ENCODE data around the gene GARIN5B. TPM values are rescaled to one million over a fixed set of nuclear protein-coding genes. Genes with fewer than 3 reads are reported as not detected.

GARIN5B gene
- total and polyA plus RNA-seq, 2 experiments from 2014 or later: not detected

DNA sequence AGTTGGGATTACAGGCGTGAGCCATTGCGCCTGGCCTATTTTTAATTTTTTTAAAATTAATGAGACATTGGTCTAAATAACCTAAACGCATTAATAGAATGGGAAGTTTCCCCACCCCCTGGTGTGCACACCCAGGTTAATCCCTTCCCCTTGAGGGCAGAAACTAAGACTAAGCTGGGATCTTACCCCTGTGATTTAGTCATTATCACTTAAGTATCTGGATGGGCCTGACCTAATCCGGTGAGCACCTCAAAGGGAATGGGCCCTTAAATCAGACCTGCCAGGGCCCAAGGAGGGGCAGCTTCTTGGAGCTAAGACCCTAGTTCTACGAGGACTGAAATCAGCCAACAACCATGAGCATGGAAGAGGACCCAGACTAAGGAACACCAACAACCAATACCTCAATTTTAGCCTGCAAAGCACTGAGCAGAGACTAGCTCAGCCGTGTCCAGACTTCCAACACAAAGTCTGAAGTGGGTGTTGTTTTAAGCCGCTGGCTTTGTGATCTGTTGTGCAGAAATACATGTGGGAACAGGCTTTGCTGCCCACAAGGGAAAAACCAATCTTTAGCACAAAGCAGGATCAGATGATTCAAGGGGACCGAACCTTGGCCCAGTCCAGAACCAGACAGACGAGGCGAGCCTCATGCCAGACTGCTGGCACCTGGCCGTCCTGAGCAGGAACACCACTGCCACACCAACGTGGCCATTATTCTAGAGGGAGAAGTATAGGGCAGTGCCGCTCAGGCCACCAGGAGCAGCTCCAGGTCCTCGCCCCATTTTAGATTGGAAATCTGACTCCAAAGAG, 37.4 kb upstream of the GARIN5B start (continued):
- TF ChIP-seq, protein P1, sequence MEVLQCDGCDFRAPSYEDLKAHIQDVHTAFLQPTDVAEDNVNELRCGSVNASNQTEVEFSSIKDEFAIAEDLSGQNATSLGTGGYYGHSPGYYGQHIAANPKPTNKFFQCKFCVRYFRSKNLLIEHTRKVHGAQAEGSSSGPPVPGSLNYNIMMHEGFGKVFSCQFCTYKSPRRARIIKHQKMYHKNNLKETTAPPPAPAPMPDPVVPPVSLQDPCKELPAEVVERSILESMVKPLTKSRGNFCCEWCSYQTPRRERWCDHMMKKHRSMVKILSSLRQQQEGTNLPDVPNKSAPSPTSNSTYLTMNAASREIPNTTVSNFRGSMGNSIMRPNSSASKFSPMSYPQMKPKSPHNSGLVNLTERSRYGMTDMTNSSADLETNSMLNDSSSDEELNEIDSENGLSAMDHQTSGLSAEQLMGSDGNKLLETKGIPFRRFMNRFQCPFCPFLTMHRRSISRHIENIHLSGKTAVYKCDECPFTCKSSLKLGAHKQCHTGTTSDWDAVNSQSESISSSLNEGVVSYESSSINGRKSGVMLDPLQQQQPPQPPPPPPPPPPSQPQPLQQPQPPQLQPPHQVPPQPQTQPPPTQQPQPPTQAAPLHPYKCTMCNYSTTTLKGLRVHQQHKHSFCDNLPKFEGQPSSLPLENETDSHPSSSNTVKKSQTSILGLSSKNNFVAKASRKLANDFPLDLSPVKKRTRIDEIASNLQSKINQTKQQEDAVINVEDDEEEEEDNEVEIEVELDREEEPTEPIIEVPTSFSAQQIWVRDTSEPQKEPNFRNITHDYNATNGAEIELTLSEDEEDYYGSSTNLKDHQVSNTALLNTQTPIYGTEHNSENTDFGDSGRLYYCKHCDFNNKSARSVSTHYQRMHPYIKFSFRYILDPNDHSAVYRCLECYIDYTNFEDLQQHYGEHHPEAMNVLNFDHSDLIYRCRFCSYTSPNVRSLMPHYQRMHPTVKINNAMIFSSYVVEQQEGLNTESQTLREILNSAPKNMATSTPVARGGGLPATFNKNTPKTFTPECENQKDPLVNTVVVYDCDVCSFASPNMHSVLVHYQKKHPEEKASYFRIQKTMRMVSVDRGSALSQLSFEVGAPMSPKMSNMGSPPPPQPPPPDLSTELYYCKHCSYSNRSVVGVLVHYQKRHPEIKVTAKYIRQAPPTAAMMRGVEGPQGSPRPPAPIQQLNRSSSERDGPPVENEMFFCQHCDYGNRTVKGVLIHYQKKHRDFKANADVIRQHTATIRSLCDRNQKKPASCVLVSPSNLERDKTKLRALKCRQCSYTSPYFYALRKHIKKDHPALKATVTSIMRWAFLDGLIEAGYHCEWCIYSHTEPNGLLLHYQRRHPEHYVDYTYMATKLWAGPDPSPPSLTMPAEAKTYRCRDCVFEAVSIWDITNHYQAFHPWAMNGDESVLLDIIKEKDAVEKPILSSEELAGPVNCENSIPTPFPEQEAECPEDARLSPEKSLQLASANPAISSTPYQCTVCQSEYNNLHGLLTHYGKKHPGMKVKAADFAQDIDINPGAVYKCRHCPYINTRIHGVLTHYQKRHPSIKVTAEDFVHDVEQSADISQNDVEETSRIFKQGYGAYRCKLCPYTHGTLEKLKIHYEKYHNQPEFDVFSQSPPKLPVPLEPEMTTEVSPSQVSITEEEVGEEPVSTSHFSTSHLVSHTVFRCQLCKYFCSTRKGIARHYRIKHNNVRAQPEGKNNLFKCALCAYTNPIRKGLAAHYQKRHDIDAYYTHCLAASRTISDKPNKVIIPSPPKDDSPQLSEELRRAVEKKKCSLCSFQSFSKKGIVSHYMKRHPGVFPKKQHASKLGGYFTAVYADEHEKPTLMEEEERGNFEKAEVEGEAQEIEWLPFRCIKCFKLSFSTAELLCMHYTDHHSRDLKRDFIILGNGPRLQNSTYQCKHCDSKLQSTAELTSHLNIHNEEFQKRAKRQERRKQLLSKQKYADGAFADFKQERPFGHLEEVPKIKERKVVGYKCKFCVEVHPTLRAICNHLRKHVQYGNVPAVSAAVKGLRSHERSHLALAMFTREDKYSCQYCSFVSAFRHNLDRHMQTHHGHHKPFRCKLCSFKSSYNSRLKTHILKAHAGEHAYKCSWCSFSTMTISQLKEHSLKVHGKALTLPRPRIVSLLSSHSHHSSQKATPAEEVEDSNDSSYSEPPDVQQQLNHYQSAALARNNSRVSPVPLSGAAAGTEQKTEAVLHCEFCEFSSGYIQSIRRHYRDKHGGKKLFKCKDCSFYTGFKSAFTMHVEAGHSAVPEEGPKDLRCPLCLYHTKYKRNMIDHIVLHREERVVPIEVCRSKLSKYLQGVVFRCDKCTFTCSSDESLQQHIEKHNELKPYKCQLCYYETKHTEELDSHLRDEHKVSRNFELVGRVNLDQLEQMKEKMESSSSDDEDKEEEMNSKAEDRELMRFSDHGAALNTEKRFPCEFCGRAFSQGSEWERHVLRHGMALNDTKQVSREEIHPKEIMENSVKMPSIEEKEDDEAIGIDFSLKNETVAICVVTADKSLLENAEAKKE (CRISPR knock-in tag; IDR thresholded peaks at IDR 0.05): no peak
- no peak for TF ChIP-seq ZNF331 (CRISPR knock-in tag; IDR thresholded peaks at IDR 0.05; ENCODE audit: low read depth)
- TF ChIP-seq, protein P2, sequence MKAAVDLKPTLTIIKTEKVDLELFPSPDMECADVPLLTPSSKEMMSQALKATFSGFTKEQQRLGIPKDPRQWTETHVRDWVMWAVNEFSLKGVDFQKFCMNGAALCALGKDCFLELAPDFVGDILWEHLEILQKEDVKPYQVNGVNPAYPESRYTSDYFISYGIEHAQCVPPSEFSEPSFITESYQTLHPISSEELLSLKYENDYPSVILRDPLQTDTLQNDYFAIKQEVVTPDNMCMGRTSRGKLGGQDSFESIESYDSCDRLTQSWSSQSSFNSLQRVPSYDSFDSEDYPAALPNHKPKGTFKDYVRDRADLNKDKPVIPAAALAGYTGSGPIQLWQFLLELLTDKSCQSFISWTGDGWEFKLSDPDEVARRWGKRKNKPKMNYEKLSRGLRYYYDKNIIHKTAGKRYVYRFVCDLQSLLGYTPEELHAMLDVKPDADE (IDR thresholded peaks at IDR 0.05): no peak
- TF ChIP-seq, protein P3, sequence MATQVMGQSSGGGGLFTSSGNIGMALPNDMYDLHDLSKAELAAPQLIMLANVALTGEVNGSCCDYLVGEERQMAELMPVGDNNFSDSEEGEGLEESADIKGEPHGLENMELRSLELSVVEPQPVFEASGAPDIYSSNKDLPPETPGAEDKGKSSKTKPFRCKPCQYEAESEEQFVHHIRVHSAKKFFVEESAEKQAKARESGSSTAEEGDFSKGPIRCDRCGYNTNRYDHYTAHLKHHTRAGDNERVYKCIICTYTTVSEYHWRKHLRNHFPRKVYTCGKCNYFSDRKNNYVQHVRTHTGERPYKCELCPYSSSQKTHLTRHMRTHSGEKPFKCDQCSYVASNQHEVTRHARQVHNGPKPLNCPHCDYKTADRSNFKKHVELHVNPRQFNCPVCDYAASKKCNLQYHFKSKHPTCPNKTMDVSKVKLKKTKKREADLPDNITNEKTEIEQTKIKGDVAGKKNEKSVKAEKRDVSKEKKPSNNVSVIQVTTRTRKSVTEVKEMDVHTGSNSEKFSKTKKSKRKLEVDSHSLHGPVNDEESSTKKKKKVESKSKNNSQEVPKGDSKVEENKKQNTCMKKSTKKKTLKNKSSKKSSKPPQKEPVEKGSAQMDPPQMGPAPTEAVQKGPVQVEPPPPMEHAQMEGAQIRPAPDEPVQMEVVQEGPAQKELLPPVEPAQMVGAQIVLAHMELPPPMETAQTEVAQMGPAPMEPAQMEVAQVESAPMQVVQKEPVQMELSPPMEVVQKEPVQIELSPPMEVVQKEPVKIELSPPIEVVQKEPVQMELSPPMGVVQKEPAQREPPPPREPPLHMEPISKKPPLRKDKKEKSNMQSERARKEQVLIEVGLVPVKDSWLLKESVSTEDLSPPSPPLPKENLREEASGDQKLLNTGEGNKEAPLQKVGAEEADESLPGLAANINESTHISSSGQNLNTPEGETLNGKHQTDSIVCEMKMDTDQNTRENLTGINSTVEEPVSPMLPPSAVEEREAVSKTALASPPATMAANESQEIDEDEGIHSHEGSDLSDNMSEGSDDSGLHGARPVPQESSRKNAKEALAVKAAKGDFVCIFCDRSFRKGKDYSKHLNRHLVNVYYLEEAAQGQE (IDR thresholded peaks at IDR 0.05; ENCODE audit: unreplicated experiment): no peak
- no peak for TF ChIP-seq EZH2phosphoT487 (IDR thresholded peaks at IDR 0.05; ENCODE audit: unreplicated experiment)
- TF ChIP-seq ZNF114 (CRISPR knock-in tag; IDR thresholded peaks at IDR 0.05): no peak
